Endothelial cell of umbilical vein (primary cell): ENCODE measurements around the gene RAI1. TPM values are rescaled to one million over a fixed set of nuclear protein-coding genes. Genes with fewer than 3 reads are reported as not detected.

Experiments used
- BruUV-seq: library from RNA; stranded (reverse); fragments of 400-500 nt; replicated peaks from 2 replicates; lab custom pipeline; 2021; lab: Mats Ljungman, UMichigan
- CTCF ChIA-PET: fragments of 300-600, 350-600 bp; sonication (Branson Sonifier 250); formaldehyde crosslinking; loops from one replicate; lab custom pipeline; 2021; ENCODE audit warnings: antibody characterized with exemption, inconsistent platforms; lab: Charles Lee
- POLR2A ChIA-PET: fragments of 300-600, 350-600 bp; sonication (Branson Sonifier 250); formaldehyde crosslinking; loops from one replicate; lab custom pipeline; 2021; ENCODE audit warnings: antibody characterized with exemption, inconsistent platforms; lab: Charles Lee
- DNase-seq: peaks from one replicate; pipeline ENCODE4 v3.0.0-alpha.2; 2011; ENCODE audit warnings: low read depth, low spot score
- FAIRE-seq: peaks from 2 replicates; lab custom pipeline; 2011; peaks lifted over from hg19 to GRCh38; lab: Jason Lieb, UNC
- H2AFZ ChIP-seq: 2 replicates; pipeline ENCODE4 v1.6.0; 2012; ENCODE audit warnings: low read depth, low read length, control low read depth, inconsistent platforms
- H3K27ac ChIP-seq: 2 replicates; pipeline ENCODE4 v1.5.1; 2011; ENCODE audit warnings: low read depth, mild to moderate bottlenecking, control low read depth, low read length, moderate library complexity; ENCODE audit not compliant: insufficient read depth
- H3K27me3 ChIP-seq, 2 experiments: 2 replicates each; pipeline versions ENCODE4 v1.6.0 to v1.6.1; 2011; ENCODE audit warnings: low read length in 2 of 2, mixed read lengths in 1 of 2; ENCODE audit not compliant: control insufficient read depth in 2 of 2, insufficient read depth in 2 of 2
- H3K36me3 ChIP-seq, 2 experiments: 2 replicates in 1 of 2; 3 replicates in 1 of 2; pipeline ENCODE4 v1.5.1; 2011; ENCODE audit warnings: low read length in 2 of 2, mild to moderate bottlenecking in 1 of 2, moderate library complexity in 1 of 2; ENCODE audit not compliant: control insufficient read depth in 2 of 2, insufficient read depth in 2 of 2; ENCODE audit errors: extremely low read depth in 1 of 2
- H3K4me1 ChIP-seq: 3 replicates; pipeline ENCODE4 v1.5.1; 2011; ENCODE audit warnings: mild to moderate bottlenecking, low read length; ENCODE audit not compliant: control insufficient read depth, insufficient read depth; ENCODE audit errors: extremely low read depth
- H3K4me2 ChIP-seq: 2 replicates; pipeline ENCODE4 v1.6.1; 2011; ENCODE audit warnings: low read length, control low read depth, mixed read lengths; ENCODE audit not compliant: insufficient read depth
- H3K4me3 ChIP-seq, 3 experiments: fragments of 200-600 bp in 1 of 3; sonication (generic), shearing (Covaris generic) in 1 of 3; replicated peaks in 1 of 3; 2 replicates each; pipeline ENCODE4 v1.5.1; 2011 to 2016; ENCODE audit warnings: control low read depth in 3 of 3, low read length in 3 of 3, mild to moderate bottlenecking in 2 of 3, inconsistent platforms in 1 of 3, low read depth in 1 of 3, moderate library complexity in 1 of 3; ENCODE audit not compliant: insufficient read depth in 1 of 3
- H3K79me2 ChIP-seq: 2 replicates; pipeline ENCODE4 v1.6.0; 2012; ENCODE audit warnings: low read length, inconsistent platforms; ENCODE audit not compliant: control insufficient read depth, insufficient read depth
- H3K9ac ChIP-seq: replicated peaks from 2 replicates; pipeline ENCODE3; 2011; ENCODE audit warnings: low read length, control low read depth; ENCODE audit not compliant: insufficient read depth; ENCODE audit errors: extremely low read depth
- H3K9me1 ChIP-seq: replicated peaks from 3 replicates; pipeline ENCODE4 v1.6.0; 2011; ENCODE audit warnings: mild to moderate bottlenecking, low read length; ENCODE audit not compliant: control insufficient read depth, insufficient read depth; ENCODE audit errors: extremely low read depth
- H3K9me3 ChIP-seq: replicated peaks from 2 replicates; pipeline ENCODE4 v1.5.1; 2012; ENCODE audit warnings: low read length, inconsistent platforms; ENCODE audit not compliant: control insufficient read depth, insufficient read depth
- H4K20me1 ChIP-seq: replicated peaks from 2 replicates; pipeline ENCODE3; 2011; ENCODE audit warnings: mild to moderate bottlenecking, low read length; ENCODE audit not compliant: control insufficient read depth, insufficient read depth; ENCODE audit errors: extremely low read depth
- EZH2 ChIP-seq: IDR thresholded peaks from 2 replicates; pipeline ENCODE4 v1.6.1; 2012; ENCODE audit warnings: borderline replicate concordance, low read depth, mild to moderate bottlenecking, moderate library complexity, low read length, inconsistent platforms; ENCODE audit not compliant: severe bottlenecking
- FOS ChIP-seq: IDR thresholded peaks from 2 replicates; pipeline ENCODE4 v1.6.1; 2011; ENCODE audit warnings: mild to moderate bottlenecking, low read length, moderate library complexity, borderline replicate concordance; ENCODE audit not compliant: insufficient read depth
- GATA2 ChIP-seq: IDR thresholded peaks from 2 replicates; pipeline ENCODE4 v1.7.0; 2011; ENCODE audit warnings: low read depth, mild to moderate bottlenecking, moderate library complexity, mixed read lengths, low read length; ENCODE audit not compliant: insufficient read length, insufficient read depth
- JUN ChIP-seq: IDR thresholded peaks from 2 replicates; pipeline ENCODE4 v1.6.1; 2011; ENCODE audit warnings: borderline replicate concordance, low read depth; ENCODE audit not compliant: insufficient read length, insufficient read depth
- MYC ChIP-seq: IDR thresholded peaks from one replicate; pipeline ENCODE4 v1.6.1; 2011; ENCODE audit warnings: mild to moderate bottlenecking, low read depth, low read length
- POLR2A ChIP-seq: IDR thresholded peaks from 2 replicates; pipeline ENCODE4 v1.6.1; 2012; ENCODE audit warnings: low read depth, mild to moderate bottlenecking, control low read depth, low read length
- POLR2AphosphoS5 ChIP-seq: IDR thresholded peaks from 2 replicates; pipeline ENCODE4 v1.6.1; 2012; ENCODE audit warnings: low read depth, mild to moderate bottlenecking, control low read depth, low read length, moderate library complexity; ENCODE audit not compliant: insufficient read depth
- dilution Hi-C: fragments of 300-500 bp; cut with MboI; formaldehyde crosslinking; loops from one replicate; pipeline ENCODE4 v1.15.0; 2019; ENCODE audit warnings: low sequenced_read_pairs; ENCODE audit not compliant: extremely low pct_ligation_motif_present
- intact Hi-C: fragments of 100-400 bp; cut with micrococcal nuclease; formaldehyde crosslinking; loops from one replicate; pipeline ENCODE4 v1.10.0; 2022
- polyA plus RNA-seq, 4 experiments: library from polyadenylated mRNA; depleted of rRNA in 3 of 4; stranded (reverse) in 3 of 4; unstranded in 1 of 4; fragments of >200 nt; gene quantifications; 2 replicates each; pipeline versions ENCODE4 v1.2.1 to v1.2.3, GENCODE V29; 2011 to 2012; ENCODE audit warnings: missing spikeins in 1 of 4
- total RNA-seq: library from RNA; stranded (reverse); gene quantifications from 2 replicates; pipeline ENCODE4 v1.2.3, GENCODE V29; 2021
- TF ChIP-seq, protein P1 (sequence below), 2 donors: IDR thresholded peaks; 1 replicate in 1 of 2; 2 replicates in 1 of 2; pipeline ENCODE4 v1.5.1; 2011; ENCODE audit warnings: low read length in 2 of 2, mild to moderate bottlenecking in 2 of 2, moderate library complexity in 2 of 2, control low read depth in 1 of 2, inconsistent platforms in 1 of 2, low read depth in 1 of 2; ENCODE audit not compliant: insufficient read depth in 1 of 2; ENCODE audit errors: extremely low read depth in 1 of 2
- TF ChIP-seq, protein P2 (sequence below): IDR thresholded peaks from 2 replicates; pipeline ENCODE4 v1.6.1; 2011; ENCODE audit not compliant: insufficient read depth, insufficient read length

The RAI1 gene
- total and polyA plus RNA-seq, 2 donors (not counting 3 experiments of a cell fraction or from before 2014, with no cell fraction given) = 7.8 to 43.3 TPM

DNA sequence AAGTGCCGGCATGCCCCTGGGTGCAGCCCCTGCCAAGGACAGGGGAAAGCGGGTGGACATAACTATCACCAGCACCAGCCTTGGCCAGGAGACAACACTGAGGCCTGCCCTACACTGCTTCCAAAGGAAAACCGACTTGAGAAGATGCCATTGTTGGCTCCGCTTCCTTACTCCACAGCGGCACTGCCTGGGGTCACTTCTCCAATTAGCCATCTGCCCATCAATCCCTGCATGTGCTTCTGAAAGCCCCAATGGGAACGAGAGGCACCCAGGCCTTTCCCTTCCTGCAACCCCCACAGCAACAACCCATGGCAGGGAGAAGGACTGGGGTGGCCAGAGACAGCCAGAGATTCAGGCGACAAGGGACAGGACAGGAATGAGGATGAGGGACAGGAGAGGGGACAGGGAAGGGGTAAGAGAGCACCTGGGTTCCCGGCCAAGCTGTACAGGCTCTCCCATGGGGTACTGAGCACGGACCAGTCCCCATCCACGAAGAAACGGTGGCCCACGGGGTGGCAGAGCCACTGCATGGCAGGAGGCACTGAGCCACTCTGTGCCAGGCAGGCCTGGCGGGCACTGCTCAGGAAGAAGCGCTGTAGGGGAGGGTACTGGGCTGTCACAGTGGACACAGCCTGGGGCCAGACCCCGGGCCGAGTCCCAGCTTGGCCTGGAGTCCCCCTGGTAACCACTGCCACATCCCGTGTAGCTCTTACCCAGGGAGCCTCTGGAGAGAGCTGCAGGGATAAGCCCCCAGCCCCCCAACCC lies 134.4 kb downstream of the RAI1 start:
- TF ChIP-seq MYC = no peak
- TF ChIP-seq FOS = no peak
- no peak for TF ChIP-seq EZH2
- TF ChIP-seq, protein P1, sequence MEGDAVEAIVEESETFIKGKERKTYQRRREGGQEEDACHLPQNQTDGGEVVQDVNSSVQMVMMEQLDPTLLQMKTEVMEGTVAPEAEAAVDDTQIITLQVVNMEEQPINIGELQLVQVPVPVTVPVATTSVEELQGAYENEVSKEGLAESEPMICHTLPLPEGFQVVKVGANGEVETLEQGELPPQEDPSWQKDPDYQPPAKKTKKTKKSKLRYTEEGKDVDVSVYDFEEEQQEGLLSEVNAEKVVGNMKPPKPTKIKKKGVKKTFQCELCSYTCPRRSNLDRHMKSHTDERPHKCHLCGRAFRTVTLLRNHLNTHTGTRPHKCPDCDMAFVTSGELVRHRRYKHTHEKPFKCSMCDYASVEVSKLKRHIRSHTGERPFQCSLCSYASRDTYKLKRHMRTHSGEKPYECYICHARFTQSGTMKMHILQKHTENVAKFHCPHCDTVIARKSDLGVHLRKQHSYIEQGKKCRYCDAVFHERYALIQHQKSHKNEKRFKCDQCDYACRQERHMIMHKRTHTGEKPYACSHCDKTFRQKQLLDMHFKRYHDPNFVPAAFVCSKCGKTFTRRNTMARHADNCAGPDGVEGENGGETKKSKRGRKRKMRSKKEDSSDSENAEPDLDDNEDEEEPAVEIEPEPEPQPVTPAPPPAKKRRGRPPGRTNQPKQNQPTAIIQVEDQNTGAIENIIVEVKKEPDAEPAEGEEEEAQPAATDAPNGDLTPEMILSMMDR (IDR thresholded peaks at IDR 0.05; ENCODE audit: extremely low read depth in 1 of 2, insufficient read depth in 1 of 2, low read depth in 1 of 2, low read length in 2 of 2) = no peak
- TF ChIP-seq, protein P2, sequence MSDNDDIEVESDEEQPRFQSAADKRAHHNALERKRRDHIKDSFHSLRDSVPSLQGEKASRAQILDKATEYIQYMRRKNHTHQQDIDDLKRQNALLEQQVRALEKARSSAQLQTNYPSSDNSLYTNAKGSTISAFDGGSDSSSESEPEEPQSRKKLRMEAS = no peak
- TF ChIP-seq JUN = no peak
- no peak for TF ChIP-seq POLR2AphosphoS5
- no peak for TF ChIP-seq GATA2
- no peak for TF ChIP-seq POLR2A
- Histone ChIP-seq H3K27ac (no peak overlapping the region), H3K79me2 (peaks cover 3% of the 10 kb centered on the region), H3K9ac (no peak overlapping the region), H3K4me3 (no peak overlapping the region), H3K9me3 (no peaks in the 10 kb centered on the region), H3K4me1 (peaks cover 12% of the 10 kb centered on the region), H3K9me1 (no peaks in the 10 kb centered on the region), H3K27me3 (no peaks in the 10 kb centered on the region), H2AFZ (no peak overlapping the region), H4K20me1 (no peaks in the 10 kb centered on the region), H3K36me3 (peaks cover 18 to 30% of the 10 kb centered on the region in 2 experiments), H3K4me2 (no peak overlapping the region)
- no peak for FAIRE-seq
- CTCF ChIA-PET = interaction anchor here (0.9 to 8.9 kb wide), 2 partner anchors 26 to 47 kb away, joined by 3 to 68 read pairs; no protein-coding TSS in a partner anchor
- intact Hi-C loops (loop anchor here (5.0 kb wide), 1 partner anchor 608 kb away; the partner anchor contains the start of gene PLD6), dilution Hi-C loops (no loop called here)
- no TSS peak for BruUV-seq
- POLR2A ChIA-PET = no interaction called here
- no peak for DNase-seq
